Neural progenitor cell (in vitro differentiated cells): ENCODE measurements around the gene CELF5.

ENCODE experiments used
- EZH2phosphoT487 ChIP-seq: fragments of 200-600 bp; sonication (generic); IDR thresholded peaks from 2 replicates; pipeline ENCODE4 v1.6.1; 2017; ENCODE audit warnings: antibody characterized with exemption
- TF ChIP-seq, protein P1 (sequence below): fragments of 200-600 bp; sonication (generic); IDR thresholded peaks from 2 replicates; pipeline ENCODE4 v1.5.1; 2017; ENCODE audit warnings: antibody characterized with exemption, mild to moderate bottlenecking

DNA sequence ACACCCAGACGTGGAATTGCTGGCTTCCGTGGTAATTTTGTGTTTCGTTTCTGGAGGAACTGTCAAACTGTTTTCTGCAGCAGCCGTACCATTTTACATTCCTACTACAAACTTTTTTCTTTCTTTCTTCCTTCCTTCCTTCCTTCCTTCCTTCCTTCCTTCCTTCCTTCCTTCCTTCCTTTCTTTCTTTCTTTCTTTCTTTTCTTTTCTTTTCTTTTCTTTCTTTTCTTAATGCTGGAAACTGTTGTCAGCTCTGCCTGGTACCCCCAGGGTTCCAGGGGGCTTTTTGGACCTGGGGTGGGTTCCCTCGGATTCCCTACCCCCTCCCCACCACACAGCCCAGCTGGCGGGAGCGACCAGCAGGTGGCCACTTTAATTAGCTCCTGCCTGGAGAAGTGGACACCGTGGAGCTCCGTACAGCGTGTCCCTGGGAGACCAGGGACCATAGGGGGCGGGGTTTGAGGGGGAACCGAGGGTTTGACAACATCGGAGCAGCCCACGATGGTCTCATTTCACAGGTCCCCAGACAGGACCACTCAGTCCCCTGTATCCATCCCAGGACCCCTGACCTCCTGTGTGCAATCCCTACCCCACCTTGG lies 24.4 kb downstream of the CELF5 start:
- TF ChIP-seq, protein P1, sequence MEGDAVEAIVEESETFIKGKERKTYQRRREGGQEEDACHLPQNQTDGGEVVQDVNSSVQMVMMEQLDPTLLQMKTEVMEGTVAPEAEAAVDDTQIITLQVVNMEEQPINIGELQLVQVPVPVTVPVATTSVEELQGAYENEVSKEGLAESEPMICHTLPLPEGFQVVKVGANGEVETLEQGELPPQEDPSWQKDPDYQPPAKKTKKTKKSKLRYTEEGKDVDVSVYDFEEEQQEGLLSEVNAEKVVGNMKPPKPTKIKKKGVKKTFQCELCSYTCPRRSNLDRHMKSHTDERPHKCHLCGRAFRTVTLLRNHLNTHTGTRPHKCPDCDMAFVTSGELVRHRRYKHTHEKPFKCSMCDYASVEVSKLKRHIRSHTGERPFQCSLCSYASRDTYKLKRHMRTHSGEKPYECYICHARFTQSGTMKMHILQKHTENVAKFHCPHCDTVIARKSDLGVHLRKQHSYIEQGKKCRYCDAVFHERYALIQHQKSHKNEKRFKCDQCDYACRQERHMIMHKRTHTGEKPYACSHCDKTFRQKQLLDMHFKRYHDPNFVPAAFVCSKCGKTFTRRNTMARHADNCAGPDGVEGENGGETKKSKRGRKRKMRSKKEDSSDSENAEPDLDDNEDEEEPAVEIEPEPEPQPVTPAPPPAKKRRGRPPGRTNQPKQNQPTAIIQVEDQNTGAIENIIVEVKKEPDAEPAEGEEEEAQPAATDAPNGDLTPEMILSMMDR = no peak
- no peak for TF ChIP-seq EZH2phosphoT487
